Measurements from ENCODE around the gene PPP2R5C.
A peak's percentile ranks its signal among the peaks of the same experiment; 100 is the strongest.

Gene PPP2R5C

GRCh38 chr14:101928415-101928841 is 166.9 kb downstream of the PPP2R5C start:
- Mint-ChIP-seq H3K36me3 (ENCODE audit: low read depth) (peaks cover 8% of the 10 kb centered on the region), H3K9me3 (no peaks in the 10 kb centered on the region), H3K27me3 (no peaks in the 10 kb centered on the region), H3K27ac (peak overlapping the region; percentile 54), H3K4me3 (no peak overlapping the region), H3K4me1 (ENCODE audit: low read depth) (peaks cover 6% of the 10 kb centered on the region)

DNA sequence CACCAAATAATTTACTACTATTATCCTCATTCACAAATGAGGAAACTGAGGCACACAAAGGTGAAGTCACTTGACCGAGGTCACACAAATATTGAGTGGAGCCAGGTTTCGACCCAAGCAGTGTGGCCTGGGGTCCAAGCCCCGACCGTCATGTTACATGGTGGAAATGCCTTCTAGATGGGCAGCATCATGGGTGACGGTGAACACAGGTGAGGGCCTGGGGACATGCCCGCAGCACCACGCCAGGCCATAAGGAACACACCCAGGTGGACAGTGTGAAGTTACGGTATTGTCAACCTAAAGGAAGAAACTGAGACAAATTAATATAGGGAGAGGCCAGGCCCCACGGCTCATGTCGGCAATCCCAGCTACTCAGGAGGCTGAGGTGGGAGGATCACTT is 167.6 kb downstream of the PPP2R5C start:
- Mint-ChIP-seq H3K27me3 (no peaks in the 10 kb centered on the region), H3K4me3 (no peak overlapping the region), H3K36me3 (ENCODE audit: low read depth) (peaks cover 8% of the 10 kb centered on the region), H3K9me3 (no peaks in the 10 kb centered on the region), H3K27ac (no peak overlapping the region), H3K4me1 (ENCODE audit: low read depth) (peaks cover 6% of the 10 kb centered on the region)

DNA sequence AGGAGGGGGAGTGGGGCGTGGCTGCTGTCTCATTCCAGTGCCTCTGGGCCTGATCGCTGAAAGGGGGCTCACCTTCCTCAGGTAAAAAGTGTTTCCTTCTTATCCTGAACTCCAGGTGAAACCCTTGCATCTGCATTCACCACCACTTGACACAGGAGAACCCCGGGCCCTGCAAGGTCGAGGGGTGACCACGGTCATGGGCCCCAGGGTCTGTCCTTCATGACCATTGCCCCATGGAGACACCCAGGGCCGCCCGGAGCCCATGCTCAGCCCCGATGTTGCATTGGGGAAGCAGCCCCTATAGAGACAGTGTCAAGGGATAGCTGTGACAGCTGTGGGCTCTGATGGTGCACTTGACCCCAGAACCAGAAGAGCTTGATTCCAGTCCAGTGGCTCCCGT is 168.4 kb downstream of the PPP2R5C start:
- no peak overlapping the region for H3K4me3 Mint-ChIP-seq

GRCh38 chr14:101932673-101933072 is 171.2 kb downstream of the PPP2R5C start:
- Mint-ChIP-seq H3K27ac (no peak overlapping the region), H3K27me3 (no peaks in the 10 kb centered on the region), H3K4me1 (ENCODE audit: low read depth) (peaks cover 6% of the 10 kb centered on the region), H3K9me3 (no peaks in the 10 kb centered on the region), H3K36me3 (ENCODE audit: low read depth) (peaks cover 8% of the 10 kb centered on the region), H3K4me3 (no peak overlapping the region)

More for the DNA sequence above, 168.4 kb downstream of the PPP2R5C start:
- no peak overlapping the region for H3K27ac Mint-ChIP-seq
- peaks cover 6% of the 10 kb centered on the region for H3K4me1 Mint-ChIP-seq (ENCODE audit: low read depth)
- no peaks in the 10 kb centered on the region for H3K9me3 Mint-ChIP-seq
- H3K36me3 Mint-ChIP-seq (ENCODE audit: low read depth) = peaks cover 8% of the 10 kb centered on the region
- no peaks in the 10 kb centered on the region for H3K27me3 Mint-ChIP-seq

DNA sequence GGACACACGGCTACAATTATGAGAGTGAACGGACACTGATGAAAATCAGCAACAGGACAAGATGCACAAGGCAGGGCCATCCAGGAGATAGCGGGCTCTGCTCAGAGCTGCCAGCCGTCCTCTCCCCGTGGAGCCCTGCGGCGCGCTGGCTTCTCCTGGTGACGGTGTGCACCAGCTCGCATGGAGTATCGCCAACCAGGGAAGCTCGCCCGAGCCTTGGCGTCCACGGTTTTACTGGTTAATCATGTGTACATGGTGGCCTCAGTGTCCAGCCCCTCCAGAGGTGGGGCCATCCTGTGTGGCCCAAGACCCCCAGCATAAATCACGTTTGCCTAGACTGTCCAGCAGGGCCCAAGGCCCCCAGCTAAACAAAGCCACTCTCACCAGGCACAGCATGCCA is 171.7 kb downstream of the PPP2R5C start:
- Mint-ChIP-seq H3K27ac (no peak overlapping the region), H3K4me3 (no peak overlapping the region), H3K27me3 (no peaks in the 10 kb centered on the region), H3K4me1 (ENCODE audit: low read depth) (peaks cover 3% of the 10 kb centered on the region), H3K36me3 (ENCODE audit: low read depth) (peaks cover 6% of the 10 kb centered on the region), H3K9me3 (no peaks in the 10 kb centered on the region)

DNA sequence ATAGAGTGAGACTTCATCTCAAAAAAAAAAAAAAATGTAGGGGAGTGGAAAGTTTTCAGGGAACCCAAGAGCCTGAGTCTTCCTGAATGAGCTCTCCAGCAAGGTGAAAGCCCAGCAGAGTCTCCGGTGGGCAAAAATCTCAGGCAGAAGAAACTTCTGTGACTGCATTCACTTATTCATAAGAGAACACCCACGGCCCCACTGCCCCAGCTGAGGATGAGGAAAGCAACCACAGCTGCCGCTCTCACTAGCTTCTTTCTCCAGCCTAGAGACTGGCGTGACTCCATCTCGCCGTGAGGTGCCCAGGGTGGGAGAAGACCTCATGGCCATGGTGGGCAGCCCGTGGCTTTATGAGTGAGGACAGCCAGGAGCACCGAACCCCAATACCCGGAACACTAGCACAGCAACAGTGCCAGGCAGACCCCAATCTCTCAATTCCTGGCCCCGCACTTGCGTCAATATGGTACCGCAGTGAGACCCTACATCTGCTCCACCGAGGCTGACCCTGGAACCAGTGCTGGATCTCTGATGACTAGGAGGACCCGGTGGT is 173.2 kb downstream of the PPP2R5C start:
- H3K36me3 Mint-ChIP-seq (ENCODE audit: low read depth) = no peaks in the 10 kb centered on the region
- H3K27me3 Mint-ChIP-seq = peaks cover 6% of the 10 kb centered on the region
- H3K4me1 Mint-ChIP-seq (ENCODE audit: low read depth) = no peaks in the 10 kb centered on the region
- no peak overlapping the region for H3K4me3 Mint-ChIP-seq
- H3K27ac Mint-ChIP-seq = no peak overlapping the region
- no peaks in the 10 kb centered on the region for H3K9me3 Mint-ChIP-seq

- no peaks in the 10 kb centered on the region for H3K9me3 Mint-ChIP-seq
These were observed 176.6 kb downstream of the PPP2R5C start for GRCh38 chr14:101937926-101938767.

DNA sequence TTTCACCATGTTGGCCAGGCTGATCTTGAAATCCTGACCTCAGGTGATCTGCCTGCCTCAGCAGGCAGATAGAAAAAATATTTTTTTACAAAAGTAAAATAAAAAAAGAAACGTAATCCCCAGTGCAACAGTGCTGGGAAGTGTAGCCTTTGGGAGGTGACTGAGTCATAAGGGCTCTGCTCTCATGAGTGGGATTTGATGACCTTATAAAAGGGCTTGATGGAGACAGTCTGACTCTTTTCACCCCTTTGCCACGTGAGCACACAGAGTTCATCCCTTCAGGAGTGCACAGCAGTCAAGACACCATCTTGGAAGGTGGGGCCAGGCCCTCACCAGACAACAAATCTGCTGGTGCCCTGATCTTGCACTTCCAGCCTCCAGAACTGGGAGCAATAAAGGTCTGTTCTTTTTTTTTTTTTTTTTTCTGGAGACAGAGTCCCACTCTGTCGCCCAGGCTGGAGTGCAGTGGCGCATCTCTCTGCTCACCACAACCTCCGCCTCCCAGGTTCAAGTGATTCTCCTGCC is 178.2 kb downstream of the PPP2R5C start:
- Mint-ChIP-seq H3K27me3 (peaks cover 36% of the 10 kb centered on the region), H3K4me1 (ENCODE audit: low read depth) (no peaks in the 10 kb centered on the region), H3K36me3 (ENCODE audit: low read depth) (no peaks in the 10 kb centered on the region), H3K9me3 (no peaks in the 10 kb centered on the region), H3K4me3 (no peak overlapping the region), H3K27ac (no peak overlapping the region)

More at GRCh38 chr14:101937926-101938767, 176.6 kb downstream of the PPP2R5C start:
- H3K27ac Mint-ChIP-seq = no peak overlapping the region
- H3K4me1 Mint-ChIP-seq (ENCODE audit: low read depth) = no peaks in the 10 kb centered on the region
- no peaks in the 10 kb centered on the region for H3K36me3 Mint-ChIP-seq (ENCODE audit: low read depth)
- H3K4me3 Mint-ChIP-seq = no peak overlapping the region
- H3K27me3 Mint-ChIP-seq = peaks cover 25% of the 10 kb centered on the region

DNA sequence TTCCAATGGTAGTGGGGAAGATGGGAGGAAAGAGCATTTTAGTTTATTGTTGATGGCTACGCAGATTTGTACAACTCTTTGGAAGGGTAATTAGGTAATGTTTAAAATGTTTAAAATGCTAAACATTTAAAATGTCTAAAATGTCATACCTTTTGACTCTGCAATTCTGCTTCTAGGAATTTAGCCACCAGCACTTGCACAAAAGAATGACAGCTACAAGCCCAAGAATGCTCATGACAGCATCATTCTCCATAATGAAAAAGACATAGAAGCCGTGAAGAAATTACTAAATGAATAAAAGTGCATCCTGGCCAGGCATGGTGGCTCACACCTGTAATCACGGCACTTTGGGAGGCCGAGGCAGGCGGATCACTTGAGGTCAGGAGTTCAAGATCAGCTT is 182.9 kb downstream of the PPP2R5C start:
- H3K27me3 Mint-ChIP-seq = peaks cover 46% of the 10 kb centered on the region
- no peaks in the 10 kb centered on the region for H3K36me3 Mint-ChIP-seq (ENCODE audit: low read depth)
- H3K4me1 Mint-ChIP-seq (ENCODE audit: low read depth) = peaks cover 17% of the 10 kb centered on the region
- H3K4me3 Mint-ChIP-seq = no peak overlapping the region
- H3K9me3 Mint-ChIP-seq = no peaks in the 10 kb centered on the region
- no peak overlapping the region for H3K27ac Mint-ChIP-seq

DNA sequence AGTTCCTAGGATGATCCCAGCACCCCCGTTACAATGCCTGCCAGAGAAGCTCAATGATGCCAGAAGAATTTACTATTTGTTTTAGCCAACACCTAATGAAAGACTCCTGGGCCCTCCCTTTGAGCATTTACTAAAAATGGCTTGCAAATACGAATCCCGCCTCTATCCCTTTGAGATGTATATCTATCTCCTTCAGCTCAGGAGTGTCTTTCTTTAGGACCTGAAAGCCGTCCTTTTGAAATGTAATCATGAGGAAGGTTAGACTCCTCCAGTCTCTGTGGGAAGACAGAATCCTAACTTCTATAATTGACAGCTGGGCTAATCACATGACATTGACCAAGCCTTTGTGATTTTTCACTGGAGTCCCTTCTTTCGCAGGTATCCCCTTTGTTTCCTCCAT is 183.7 kb downstream of the PPP2R5C start:
- no peaks in the 10 kb centered on the region for H3K36me3 Mint-ChIP-seq (ENCODE audit: low read depth)
- H3K4me3 Mint-ChIP-seq = no peak overlapping the region
- H3K27me3 Mint-ChIP-seq = peaks cover 45% of the 10 kb centered on the region
- peak overlapping the region; percentile 31 for H3K27ac Mint-ChIP-seq
- H3K9me3 Mint-ChIP-seq = no peaks in the 10 kb centered on the region
- peaks cover 18% of the 10 kb centered on the region for H3K4me1 Mint-ChIP-seq (ENCODE audit: low read depth)

- Mint-ChIP-seq H3K27me3 (peaks cover 30% of the 10 kb centered on the region), H3K4me3 (peak overlapping the region; percentile 90), H3K36me3 (ENCODE audit: low read depth) (no peaks in the 10 kb centered on the region), H3K9me3 (no peaks in the 10 kb centered on the region), H3K4me1 (ENCODE audit: low read depth) (peaks cover 18% of the 10 kb centered on the region), H3K27ac (peak overlapping the region; percentile 91)
These were observed 186.0 kb downstream of the PPP2R5C start for GRCh38 chr14:101947577-101947903.

GRCh38 chr14:101947904-101948665 is 186.6 kb downstream of the PPP2R5C start:
- Mint-ChIP-seq H3K9me3 (no peaks in the 10 kb centered on the region), H3K27ac (peak overlapping the region; percentile 91), H3K4me1 (ENCODE audit: low read depth) (peaks cover 18% of the 10 kb centered on the region), H3K4me3 (peak overlapping the region; percentile 90), H3K27me3 (peaks cover 26% of the 10 kb centered on the region), H3K36me3 (ENCODE audit: low read depth) (no peaks in the 10 kb centered on the region)

- Mint-ChIP-seq H3K27me3 (peaks cover 23% of the 10 kb centered on the region), H3K9me3 (no peaks in the 10 kb centered on the region), H3K36me3 (ENCODE audit: low read depth) (no peaks in the 10 kb centered on the region), H3K4me3 (peak overlapping the region; percentile 90), H3K4me1 (ENCODE audit: low read depth) (peaks cover 18% of the 10 kb centered on the region), H3K27ac (peak overlapping the region; percentile 91)
These were observed 187.2 kb downstream of the PPP2R5C start for GRCh38 chr14:101948666-101949216.

- no peak overlapping the region for H3K4me3 Mint-ChIP-seq
These were observed 188.6 kb downstream of the PPP2R5C start for GRCh38 chr14:101950100-101950499.

More at GRCh38 chr14:101950100-101950499, 188.6 kb downstream of the PPP2R5C start:
- H3K27me3 Mint-ChIP-seq = peaks cover 12% of the 10 kb centered on the region
- no peaks in the 10 kb centered on the region for H3K9me3 Mint-ChIP-seq
- no peak overlapping the region for H3K27ac Mint-ChIP-seq
- peaks cover 18% of the 10 kb centered on the region for H3K4me1 Mint-ChIP-seq (ENCODE audit: low read depth)
- no peaks in the 10 kb centered on the region for H3K36me3 Mint-ChIP-seq (ENCODE audit: low read depth)
